ENCODE results near the gene ESM1. TPM values are rescaled to one million over a fixed set of nuclear protein-coding genes. Genes with fewer than 3 reads are reported as not detected.

The ESM1 gene
- polyA plus RNA-seq, 5 donors: 3.9 to 9.9 (median 5.4) TPM

GRCh38 chr5:54988218-54988617 lies 2.8 kb upstream of the ESM1 start:
- no peak for DNase-seq

- DNase-seq: no peak
Measured at GRCh38 chr5:54986269-54986654, 869 bp upstream of the ESM1 start.

GRCh38 chr5:54981928-54982327 lies 3.5 kb downstream of the ESM1 start:
- no peak for DNase-seq

GRCh38 chr5:54975701-54976100 lies 9.7 kb downstream of the ESM1 start:
- no peak for DNase-seq

GRCh38 chr5:54969856-54970828 lies 15.3 kb downstream of the ESM1 start:
- DNase-seq: no peak

GRCh38 chr5:54969242-54969641 lies 16.2 kb downstream of the ESM1 start:
- DNase-seq: no peak

- no peak for DNase-seq
Measured at GRCh38 chr5:54965806-54966205, 19.6 kb downstream of the ESM1 start.

- no peak for DNase-seq
Measured at GRCh38 chr5:54964405-54964804, 21.0 kb downstream of the ESM1 start.

GRCh38 chr5:54959673-54960418 lies 25.5 kb downstream of the ESM1 start:
- DNase-seq: no peak

- DNase-seq: no peak
Measured at GRCh38 chr5:54956922-54957321, 28.5 kb downstream of the ESM1 start.

- no peak for DNase-seq
Measured at GRCh38 chr5:54947187-54947586, 38.2 kb downstream of the ESM1 start.

- no peak for DNase-seq
Measured at GRCh38 chr5:54946306-54946819, 39.0 kb downstream of the ESM1 start.

GRCh38 chr5:54944364-54944763 lies 41.0 kb downstream of the ESM1 start:
- peak; percentile 4 to 19 for DNase-seq

- DNase-seq: no peak
Measured at GRCh38 chr5:54942064-54942778, 43.2 kb downstream of the ESM1 start.

GRCh38 chr5:54936201-54936600 lies 49.2 kb downstream of the ESM1 start:
- DNase-seq: no peak

GRCh38 chr5:54932789-54933188 lies 52.6 kb downstream of the ESM1 start:
- no peak for DNase-seq

GRCh38 chr5:54930736-54931135 lies 54.7 kb downstream of the ESM1 start:
- no peak for DNase-seq

Other genes starting within 250 kb of the ESM1 start
- gene GZMK, start 38.7 kb upstream of the ESM1 start, polyA plus RNA-seq (ENCODE audit: insufficient read depth in 1 of 5, insufficient read length in 5 of 5, low replicate concordance in 1 of 5): 1 to 10 TPM in 1 of 5 donors, under 1 TPM in 3, not detected in 1; 0.34 to 1.1 (median 0.63) TPM
- 1 to 10 TPM; 1.1 to 4.7 (median 3.4) TPM for gene GZMA, start 117.1 kb upstream of the ESM1 start, polyA plus RNA-seq (ENCODE audit: insufficient read depth in 1 of 5, insufficient read length in 5 of 5, low replicate concordance in 1 of 5)
- gene GPX8, start 174.6 kb upstream of the ESM1 start, polyA plus RNA-seq (ENCODE audit: insufficient read depth in 1 of 5, insufficient read length in 5 of 5, low replicate concordance in 1 of 5): 10 to 100 TPM; 58.2 to 80.7 (median 72.1) TPM
- gene CDC20B, start 187.6 kb upstream of the ESM1 start, polyA plus RNA-seq (ENCODE audit: insufficient read depth in 1 of 5, insufficient read length in 5 of 5, low replicate concordance in 1 of 5): 10 to 100 TPM in 4 of 5 donors, 1 to 10 TPM in 1; 6.4 to 23.4 (median 16.1) TPM
- 1 to 10 TPM in 4 of 5 donors, under 1 TPM in 1; 0.86 to 2.5 (median 1.5) TPM for gene MCIDAS, start 241.7 kb upstream of the ESM1 start, polyA plus RNA-seq (ENCODE audit: insufficient read depth in 1 of 5, insufficient read length in 5 of 5, low replicate concordance in 1 of 5)
- gene CCNO, start 248.0 kb upstream of the ESM1 start, polyA plus RNA-seq (ENCODE audit: insufficient read depth in 1 of 5, insufficient read length in 5 of 5, low replicate concordance in 1 of 5): 10 to 100 TPM in 1 of 5 donors, 1 to 10 TPM in 4; 2.6 to 11.5 (median 6.0) TPM

Data from right lung (tissue), 5 donors.